Stimulated activated CD8-positive, alpha-beta memory T cell treated with anti-CD3 and anti-CD28 coated beads, Interleukin-7, amount 100 ng/mL, for 4 hours (primary cell): Measurements from ENCODE around the gene CCDC12.

Source experiments
- DNase-seq, 2 donors: peaks; one replicate each; pipeline ENCODE4 v3.0.0-alpha.2; 2020; ENCODE audit warnings: low read depth in 2 of 2

CCDC12 gene

DNA sequence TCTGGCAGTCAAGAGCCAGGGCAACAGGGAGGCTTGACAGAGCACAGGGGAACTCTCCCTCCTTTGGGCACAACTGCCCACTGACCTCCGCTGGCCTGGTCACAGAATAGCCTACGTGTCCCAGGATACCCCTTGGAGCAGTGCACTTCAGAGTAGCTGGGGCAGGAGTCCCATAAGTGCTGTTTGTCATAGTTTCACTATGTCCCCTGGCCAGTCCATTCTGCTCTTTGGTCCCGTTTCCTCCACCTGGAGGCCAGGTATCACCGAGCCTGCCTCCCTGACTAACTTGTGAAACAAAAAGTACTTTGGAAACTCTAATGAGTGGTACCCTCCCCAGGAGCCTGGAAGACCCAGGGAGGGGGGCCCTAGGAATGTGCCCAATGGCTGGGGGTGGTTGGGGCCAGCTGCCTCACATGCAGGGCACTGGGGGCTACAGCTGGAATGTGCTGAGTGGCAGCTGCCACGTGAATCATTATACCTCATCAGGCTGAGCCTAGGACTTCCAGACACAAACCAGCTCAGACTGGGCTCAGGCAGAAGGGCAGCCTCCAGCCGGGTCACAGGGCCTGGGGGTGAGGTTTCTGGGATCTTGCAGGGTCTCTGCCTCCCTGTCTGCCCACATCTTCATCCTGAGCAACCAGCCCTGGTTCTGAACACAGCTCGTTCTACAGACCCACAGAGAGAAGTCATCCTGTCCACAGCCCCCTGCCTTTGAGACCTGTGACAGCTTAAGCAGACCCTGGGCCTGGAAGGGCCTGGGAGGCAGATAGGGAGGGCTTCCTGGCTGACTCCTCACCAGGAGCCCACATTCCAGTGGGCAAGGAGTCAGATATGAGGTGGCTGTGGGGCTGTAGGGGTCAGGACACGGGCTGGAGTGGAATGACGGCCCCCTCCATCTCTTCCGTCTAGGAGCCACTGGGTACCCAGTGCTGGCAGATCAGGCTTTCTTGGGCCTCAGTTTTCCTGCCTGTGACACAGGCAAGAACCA, 99.9 kb downstream of the CCDC12 start:
- DNase-seq, result no peak

DNA sequence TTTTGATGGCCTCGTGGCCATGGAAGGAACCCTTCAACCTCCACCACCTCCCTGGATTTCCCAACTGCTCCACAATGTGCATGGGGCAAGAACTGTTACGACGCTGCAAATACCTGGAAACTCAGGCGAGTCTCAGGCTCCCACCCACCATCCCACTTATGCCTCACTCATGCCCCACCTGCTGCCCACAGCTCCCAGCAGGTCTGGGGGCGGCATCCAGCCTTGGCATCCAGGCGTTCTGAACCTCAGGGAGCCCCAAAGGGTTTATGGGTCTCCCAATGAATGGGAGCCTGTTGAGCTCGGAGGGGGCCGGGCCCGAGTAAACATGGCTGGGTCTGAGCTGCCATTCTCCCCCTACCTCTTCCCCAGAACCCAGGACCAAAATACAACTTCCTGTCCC, 101.0 kb downstream of the CCDC12 start:
- no peak for DNase-seq

DNA sequence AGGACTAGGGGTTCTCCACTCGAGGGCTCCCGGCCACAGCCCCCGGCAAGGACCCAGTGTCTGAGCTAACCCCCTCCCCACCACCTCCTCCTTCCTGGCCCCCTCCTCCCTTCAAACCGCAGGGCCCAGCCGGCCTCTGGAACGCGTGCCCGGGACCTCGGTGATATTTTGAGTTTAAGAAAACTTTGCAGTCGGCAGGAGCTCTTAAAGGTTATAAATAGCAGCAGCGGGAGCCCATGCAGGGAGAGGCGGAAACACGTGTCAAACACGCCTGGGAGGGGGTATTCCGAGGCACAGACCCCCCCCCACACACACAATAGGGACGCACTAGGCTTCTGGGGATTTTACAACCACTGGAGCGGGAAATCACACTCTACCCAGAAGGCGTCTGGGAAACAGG, 102.1 kb downstream of the CCDC12 start:
- no peak for DNase-seq

DNA sequence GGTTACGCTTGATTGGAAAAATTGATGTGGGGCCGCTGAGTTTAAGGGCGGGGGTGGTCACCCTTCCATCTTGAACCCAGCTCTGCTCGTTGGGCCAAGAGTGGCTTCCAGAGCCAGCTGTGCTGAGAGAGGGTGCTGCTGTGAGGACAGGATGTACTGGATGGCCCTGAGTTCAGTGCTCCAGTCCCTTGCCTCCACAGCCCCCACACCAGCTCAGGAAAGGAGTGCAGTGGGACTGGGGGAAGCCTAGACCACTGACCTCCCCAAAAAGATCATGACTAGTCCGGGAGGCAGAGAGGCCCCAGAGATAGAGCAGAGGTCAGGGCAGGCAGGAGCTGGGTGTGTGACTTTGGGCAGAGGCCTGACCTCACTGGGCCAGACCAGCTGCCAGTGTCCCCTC, 103.0 kb downstream of the CCDC12 start:
- no peak for DNase-seq
